ENCODE results near the gene TRIML1. TPM values are rescaled to one million over a fixed set of nuclear protein-coding genes. Genes with fewer than 3 reads are reported as not detected.

The TRIML1 gene
- polyA plus RNA-seq, 3 donors, result not detected

DNA sequence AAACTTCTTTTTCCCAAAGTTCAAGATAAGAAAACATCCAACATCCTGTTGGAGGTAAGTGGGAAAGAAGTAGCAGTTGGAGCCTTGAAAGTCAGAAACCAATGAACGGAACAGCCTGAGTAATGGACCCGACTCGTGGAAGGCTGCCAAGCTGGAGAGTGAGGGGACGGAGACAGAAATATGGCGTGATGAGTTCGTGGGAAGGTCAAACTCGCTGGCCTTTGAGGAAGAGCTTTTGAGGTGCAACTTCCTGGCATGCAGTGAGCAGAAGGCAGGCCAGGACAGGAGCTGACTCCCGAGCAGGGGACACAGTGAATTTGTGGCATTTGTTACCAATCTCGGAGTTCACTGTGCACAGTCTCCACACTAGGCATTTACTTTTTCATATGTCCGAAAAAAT, 1.0 kb upstream of the TRIML1 start:
- Histone ChIP-seq H3K4me1 (ENCODE audit: control insufficient read depth in 1 of 2, insufficient read depth in 2 of 2, low read length in 2 of 2) (no peaks in the 10 kb centered on the region), H3K79me2 (ENCODE audit: insufficient read depth, low read length) (no peaks in the 10 kb centered on the region), H3K27me3 (ENCODE audit: control insufficient read depth in 2 of 2, insufficient read depth in 2 of 2, low read length in 2 of 2) (no peaks in the 10 kb centered on the region), H3K36me3 (replicated peaks in 1 of 2; ENCODE audit: control insufficient read depth in 1 of 2, insufficient read depth in 2 of 2, low read length in 2 of 2) (no peaks in the 10 kb centered on the region), H3K4me3 (replicated peaks in 1 of 3; ENCODE audit: low read depth in 2 of 3, low read length in 3 of 3) (no peak overlapping the region), H2AFZ (ENCODE audit: insufficient read depth, low read depth, low read length, poor library complexity, severe bottlenecking) (no peak overlapping the region), H3K9ac (ENCODE audit: insufficient read depth, low read length, poor library complexity, severe bottlenecking) (no peak overlapping the region), H3K27ac (ENCODE audit: low read depth in 1 of 2, low read length in 2 of 2) (no peak overlapping the region), H3K4me2 (replicated peaks; ENCODE audit: extremely low read depth, low read length, poor library complexity, severe bottlenecking) (no peak overlapping the region), H4K20me1 (ENCODE audit: insufficient read depth, low read length) (no peaks in the 10 kb centered on the region), H3K9me3 (replicated peaks in 1 of 2; ENCODE audit: control insufficient read depth in 1 of 2, insufficient read depth in 1 of 2, low read length in 2 of 2) (peaks cover 14 to 28% of the 10 kb centered on the region in 2 donors)
- Mint-ChIP-seq H3K36me3 (no peaks in the 10 kb centered on the region), H3K9me3 (peaks cover 5 to 34% (median 23%) of the 10 kb centered on the region in 7 donors), H3K27ac (no peak overlapping the region), H3K27me3 (ENCODE audit: low read depth in 3 of 3) (peaks cover 0 to 3% (median 0%) of the 10 kb centered on the region in 3 donors), H3K4me1 (no peaks in the 10 kb centered on the region), H3K4me3 (no peak overlapping the region)
- DNase-seq, result no peak
- intact Hi-C loops (cut with micrococcal nuclease), result no loop called here
- TF ChIP-seq, protein P1, sequence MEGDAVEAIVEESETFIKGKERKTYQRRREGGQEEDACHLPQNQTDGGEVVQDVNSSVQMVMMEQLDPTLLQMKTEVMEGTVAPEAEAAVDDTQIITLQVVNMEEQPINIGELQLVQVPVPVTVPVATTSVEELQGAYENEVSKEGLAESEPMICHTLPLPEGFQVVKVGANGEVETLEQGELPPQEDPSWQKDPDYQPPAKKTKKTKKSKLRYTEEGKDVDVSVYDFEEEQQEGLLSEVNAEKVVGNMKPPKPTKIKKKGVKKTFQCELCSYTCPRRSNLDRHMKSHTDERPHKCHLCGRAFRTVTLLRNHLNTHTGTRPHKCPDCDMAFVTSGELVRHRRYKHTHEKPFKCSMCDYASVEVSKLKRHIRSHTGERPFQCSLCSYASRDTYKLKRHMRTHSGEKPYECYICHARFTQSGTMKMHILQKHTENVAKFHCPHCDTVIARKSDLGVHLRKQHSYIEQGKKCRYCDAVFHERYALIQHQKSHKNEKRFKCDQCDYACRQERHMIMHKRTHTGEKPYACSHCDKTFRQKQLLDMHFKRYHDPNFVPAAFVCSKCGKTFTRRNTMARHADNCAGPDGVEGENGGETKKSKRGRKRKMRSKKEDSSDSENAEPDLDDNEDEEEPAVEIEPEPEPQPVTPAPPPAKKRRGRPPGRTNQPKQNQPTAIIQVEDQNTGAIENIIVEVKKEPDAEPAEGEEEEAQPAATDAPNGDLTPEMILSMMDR (IDR thresholded peaks at IDR 0.05), result no peak
- WGBS (ENCODE audit: insufficient coverage), result 69% methylated on average over 9 of the region's 10 CpGs

DNA sequence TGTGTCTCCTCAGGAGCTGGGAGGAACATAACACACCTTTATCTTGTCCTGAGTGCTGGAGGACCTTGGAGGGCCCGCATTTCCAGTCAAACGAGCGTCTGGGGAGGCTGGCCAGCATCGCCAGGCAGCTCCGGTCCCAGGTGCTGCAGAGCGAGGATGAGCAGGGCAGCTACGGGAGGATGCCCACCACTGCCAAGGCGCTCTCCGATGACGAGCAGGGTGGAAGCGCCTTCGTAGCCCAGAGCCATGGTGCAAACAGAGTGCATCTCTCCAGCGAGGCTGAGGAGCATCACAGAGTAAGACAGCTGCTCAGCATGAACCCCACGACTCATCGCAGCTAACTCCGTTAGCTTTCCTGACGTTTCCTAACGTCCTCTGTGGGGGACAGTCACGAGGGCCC, 430 bp downstream of the TRIML1 start:
- no peak overlapping the region for H3K27ac Mint-ChIP-seq
- 89% methylated on average over 19 of the region's 19 CpGs for WGBS (ENCODE audit: insufficient coverage)
- H3K36me3 Mint-ChIP-seq, result no peaks in the 10 kb centered on the region
- Histone ChIP-seq H4K20me1 (ENCODE audit: insufficient read depth, low read length) (no peaks in the 10 kb centered on the region), H3K4me3 (replicated peaks in 1 of 3; ENCODE audit: low read depth in 2 of 3, low read length in 3 of 3) (no peak overlapping the region), H3K27ac (ENCODE audit: low read depth in 1 of 2, low read length in 2 of 2) (no peak overlapping the region), H2AFZ (ENCODE audit: insufficient read depth, low read depth, low read length, poor library complexity, severe bottlenecking) (no peak overlapping the region), H3K4me1 (ENCODE audit: control insufficient read depth in 1 of 2, insufficient read depth in 2 of 2, low read length in 2 of 2) (no peaks in the 10 kb centered on the region), H3K9me3 (replicated peaks in 1 of 2; ENCODE audit: control insufficient read depth in 1 of 2, insufficient read depth in 1 of 2, low read length in 2 of 2) (peaks cover 25 to 41% of the 10 kb centered on the region in 2 donors), H3K79me2 (ENCODE audit: insufficient read depth, low read length) (no peaks in the 10 kb centered on the region), H3K36me3 (replicated peaks in 1 of 2; ENCODE audit: control insufficient read depth in 1 of 2, insufficient read depth in 2 of 2, low read length in 2 of 2) (no peaks in the 10 kb centered on the region), H3K9ac (ENCODE audit: insufficient read depth, low read length, poor library complexity, severe bottlenecking) (no peak overlapping the region), H3K27me3 (ENCODE audit: control insufficient read depth in 2 of 2, insufficient read depth in 2 of 2, low read length in 2 of 2) (no peaks in the 10 kb centered on the region), H3K4me2 (replicated peaks; ENCODE audit: extremely low read depth, low read length, poor library complexity, severe bottlenecking) (no peak overlapping the region)
- TF ChIP-seq, protein P1 (IDR thresholded peaks at IDR 0.05), result no peak
- H3K4me3 Mint-ChIP-seq, result no peak overlapping the region
- intact Hi-C loops (cut with micrococcal nuclease), result no loop called here
- DNase-seq, result no peak
- no peaks in the 10 kb centered on the region for H3K4me1 Mint-ChIP-seq
- peaks cover 5 to 44% (median 30%) of the 10 kb centered on the region in 7 donors for H3K9me3 Mint-ChIP-seq
- H3K27me3 Mint-ChIP-seq (ENCODE audit: low read depth in 3 of 3), result peaks cover 0 to 3% (median 0%) of the 10 kb centered on the region in 3 donors
